Progenitor cell of endocrine pancreas (in vitro differentiated cells): ENCODE results near the gene OXA1L. TPM values are rescaled to one million over a fixed set of nuclear protein-coding genes. Genes with fewer than 3 reads are reported as not detected.

Experiments used
- DNase-seq: peaks from one replicate; pipeline ENCODE4 v3.0.0; 2021; ENCODE audit warnings: low spot score; ENCODE audit not compliant: unreplicated experiment
- H3K27ac Mint-ChIP-seq: 2 replicates; pipeline ENCODE4 v1.8.0; 2021; ENCODE audit warnings: mild to moderate bottlenecking, moderate library complexity, mixed read lengths
- H3K27me3 Mint-ChIP-seq: 2 replicates; pipeline ENCODE4 v1.8.0; 2021; ENCODE audit warnings: mixed read lengths
- H3K36me3 Mint-ChIP-seq: 2 replicates; pipeline ENCODE4 v1.8.0; 2022; ENCODE audit warnings: mixed read lengths; ENCODE audit not compliant: insufficient read depth
- H3K4me1 Mint-ChIP-seq: 2 replicates; pipeline ENCODE4 v1.8.0; 2021; ENCODE audit warnings: low read depth, mixed read lengths
- H3K4me3 Mint-ChIP-seq: 2 replicates; pipeline ENCODE4 v1.8.0; 2021; ENCODE audit warnings: low read depth, mild to moderate bottlenecking, moderate library complexity, mixed read lengths
- H3K9me3 Mint-ChIP-seq: 2 replicates; pipeline ENCODE4 v1.8.0; 2021; ENCODE audit warnings: low read depth, mixed read lengths
- total RNA-seq: library from RNA; stranded (reverse); gene quantifications from 2 replicates; pipeline ENCODE4 v1.2.1, GENCODE V29; 2021
- TF ChIP-seq, protein P1 (sequence below): fragments of 200-600 bp; sonication (generic); IDR thresholded peaks from one replicate; pipeline ENCODE4 v1.5.0; 2021; ENCODE audit warnings: antibody characterized with exemption, mild to moderate bottlenecking; ENCODE audit not compliant: unreplicated experiment

OXA1L gene
- total RNA-seq, 1 donor from 2014 or later: 114 TPM

DNA sequence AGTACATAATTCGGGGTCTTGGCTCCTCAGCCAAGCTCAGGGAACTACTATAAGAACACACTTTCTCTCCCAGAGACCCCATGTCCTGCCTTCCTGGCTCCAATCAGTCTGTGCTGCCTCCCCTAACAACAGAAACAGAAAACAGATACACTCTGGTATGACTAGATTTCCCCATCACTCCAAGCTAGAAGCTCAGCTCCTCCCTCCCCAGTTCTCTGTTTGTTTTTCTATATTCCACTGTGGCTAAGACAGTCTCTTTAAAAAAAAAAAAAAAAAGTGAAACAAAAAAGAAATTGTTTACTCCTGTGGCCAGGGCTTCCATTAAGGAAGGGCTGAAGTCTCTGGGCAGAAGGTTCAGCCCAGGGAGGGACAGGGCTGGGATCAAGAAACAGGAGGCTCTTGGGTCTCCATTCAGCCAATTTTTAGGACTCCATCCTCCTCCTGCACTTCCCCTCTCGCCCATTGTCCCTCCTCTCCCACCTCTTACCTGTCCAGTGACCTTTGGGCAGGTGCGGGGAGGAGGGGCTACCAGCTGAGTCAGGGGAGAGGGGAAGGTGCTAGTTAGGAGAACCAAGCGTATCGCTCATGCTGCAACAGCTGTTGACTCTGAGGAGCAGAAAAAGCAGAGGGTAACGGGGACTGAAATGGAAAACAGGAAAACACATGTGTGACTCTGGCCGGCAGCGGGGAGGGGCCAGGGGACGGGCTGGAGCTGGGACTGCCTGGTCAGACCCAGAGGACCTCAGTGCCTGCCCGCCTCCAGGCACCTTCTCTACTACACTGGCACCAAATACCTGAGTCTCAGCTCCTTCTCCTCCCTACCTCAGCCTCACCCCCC lies 52.9 kb downstream of the OXA1L start:
- Mint-ChIP-seq H3K9me3 (no peaks in the 10 kb centered on the region), H3K27me3 (no peaks in the 10 kb centered on the region), H3K36me3 (no peaks in the 10 kb centered on the region), H3K27ac (peak overlapping the region; percentile 95), H3K4me1 (peaks cover 51% of the 10 kb centered on the region), H3K4me3 (peak overlapping the region; percentile 54)
- TF ChIP-seq, protein P1, sequence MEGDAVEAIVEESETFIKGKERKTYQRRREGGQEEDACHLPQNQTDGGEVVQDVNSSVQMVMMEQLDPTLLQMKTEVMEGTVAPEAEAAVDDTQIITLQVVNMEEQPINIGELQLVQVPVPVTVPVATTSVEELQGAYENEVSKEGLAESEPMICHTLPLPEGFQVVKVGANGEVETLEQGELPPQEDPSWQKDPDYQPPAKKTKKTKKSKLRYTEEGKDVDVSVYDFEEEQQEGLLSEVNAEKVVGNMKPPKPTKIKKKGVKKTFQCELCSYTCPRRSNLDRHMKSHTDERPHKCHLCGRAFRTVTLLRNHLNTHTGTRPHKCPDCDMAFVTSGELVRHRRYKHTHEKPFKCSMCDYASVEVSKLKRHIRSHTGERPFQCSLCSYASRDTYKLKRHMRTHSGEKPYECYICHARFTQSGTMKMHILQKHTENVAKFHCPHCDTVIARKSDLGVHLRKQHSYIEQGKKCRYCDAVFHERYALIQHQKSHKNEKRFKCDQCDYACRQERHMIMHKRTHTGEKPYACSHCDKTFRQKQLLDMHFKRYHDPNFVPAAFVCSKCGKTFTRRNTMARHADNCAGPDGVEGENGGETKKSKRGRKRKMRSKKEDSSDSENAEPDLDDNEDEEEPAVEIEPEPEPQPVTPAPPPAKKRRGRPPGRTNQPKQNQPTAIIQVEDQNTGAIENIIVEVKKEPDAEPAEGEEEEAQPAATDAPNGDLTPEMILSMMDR: no peak
- no peak for DNase-seq

DNA sequence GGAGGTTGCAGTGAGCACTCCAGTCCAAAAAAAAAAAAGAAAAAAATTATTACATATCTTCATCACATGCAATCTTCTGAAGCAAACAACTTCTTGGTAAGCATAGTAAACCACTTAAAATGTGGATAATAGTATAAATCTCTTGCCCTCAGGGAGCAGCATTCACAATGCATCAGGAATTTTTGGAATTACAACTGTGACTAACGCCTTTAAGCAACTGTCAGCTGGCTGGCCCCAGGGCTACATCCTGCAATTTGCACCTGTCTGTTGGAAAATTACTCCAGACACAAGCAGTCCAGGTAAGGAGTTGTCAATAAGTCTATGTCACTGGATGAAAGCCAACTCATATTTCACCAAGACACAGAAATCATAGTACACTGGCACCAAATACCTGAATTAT lies 54.2 kb downstream of the OXA1L start:
- Mint-ChIP-seq H3K27ac (peak overlapping the region; percentile 92), H3K36me3 (no peaks in the 10 kb centered on the region), H3K27me3 (no peaks in the 10 kb centered on the region), H3K4me1 (peaks cover 42% of the 10 kb centered on the region), H3K4me3 (no peak overlapping the region), H3K9me3 (no peaks in the 10 kb centered on the region)
- TF ChIP-seq, protein P1: no peak
- DNase-seq: no peak

DNA sequence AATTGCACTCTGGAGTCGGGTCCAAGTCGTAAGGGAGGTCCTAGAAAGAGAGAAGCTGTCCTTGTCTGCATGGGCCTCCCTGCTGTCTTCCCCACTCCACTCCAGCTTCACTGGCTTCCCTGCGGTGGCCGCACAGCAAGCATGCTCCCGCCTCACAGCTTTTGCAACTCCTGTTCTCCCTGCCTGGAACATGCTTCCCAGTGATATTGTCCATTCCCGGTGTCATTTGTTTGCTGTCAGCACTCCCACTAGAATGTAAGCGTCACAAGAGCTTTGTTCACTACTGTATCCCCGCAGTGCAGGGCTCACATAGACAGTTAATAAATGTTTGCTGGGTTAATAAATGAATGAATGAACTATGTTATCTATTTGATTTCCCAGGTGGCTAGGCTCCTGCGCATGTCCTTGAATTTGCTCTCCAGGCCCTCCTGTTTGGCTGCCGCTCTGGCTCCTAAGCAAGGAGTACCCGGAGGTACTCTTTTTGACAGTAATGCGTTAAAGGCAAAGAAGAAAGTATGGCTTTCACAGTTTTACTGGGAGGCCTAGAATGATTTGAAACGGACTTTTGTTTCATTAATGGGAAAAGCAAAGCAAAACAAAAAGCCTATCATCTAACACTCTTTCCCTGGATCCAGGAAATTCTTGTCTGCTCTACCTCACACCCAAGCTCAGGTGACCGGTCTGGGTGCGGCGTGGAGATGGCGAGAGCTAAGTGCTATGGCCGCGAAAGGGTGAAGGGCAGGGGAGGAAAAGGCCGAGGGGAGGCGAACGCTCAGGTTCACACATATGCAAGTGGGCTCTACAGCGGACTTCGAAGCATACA lies 54.9 kb downstream of the OXA1L start:
- H3K9me3 Mint-ChIP-seq: no peaks in the 10 kb centered on the region
- H3K4me3 Mint-ChIP-seq: peak overlapping the region; percentile 62
- no peaks in the 10 kb centered on the region for H3K27me3 Mint-ChIP-seq
- H3K36me3 Mint-ChIP-seq: no peaks in the 10 kb centered on the region
- no peak for DNase-seq
- H3K27ac Mint-ChIP-seq: peak overlapping the region; percentile 92
- H3K4me1 Mint-ChIP-seq: peaks cover 39% of the 10 kb centered on the region
- TF ChIP-seq, protein P1: no peak

DNA sequence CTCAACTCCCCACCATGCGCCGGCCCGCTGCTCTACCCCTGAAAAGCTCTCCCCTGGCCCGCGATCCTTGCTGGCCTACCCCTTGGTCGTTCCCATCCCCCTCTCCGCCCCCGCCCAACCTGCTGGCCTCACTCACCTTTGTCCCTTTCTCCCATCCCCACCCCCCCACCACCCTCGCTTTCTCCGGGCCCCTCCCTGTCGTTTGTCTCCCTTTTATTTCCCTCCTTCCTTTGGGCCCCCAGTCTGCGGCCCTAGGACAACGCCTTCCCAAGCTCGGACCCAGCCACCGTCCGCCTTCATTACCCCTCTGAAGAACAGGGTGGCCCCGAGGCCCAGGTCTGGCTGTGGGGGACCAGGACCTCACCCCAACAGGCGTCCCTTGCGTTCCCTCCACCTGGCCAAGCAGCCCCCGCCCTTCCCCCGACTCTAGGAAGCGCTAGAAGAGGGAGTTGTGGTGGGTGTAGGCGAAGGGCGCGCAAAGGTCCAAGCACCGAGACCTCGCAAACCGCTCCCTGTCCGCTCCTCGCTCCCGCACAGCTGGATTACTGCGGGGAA lies 55.6 kb downstream of the OXA1L start:
- TF ChIP-seq, protein P1: no peak
- Mint-ChIP-seq H3K4me3 (peak overlapping the region; percentile 62), H3K27me3 (no peaks in the 10 kb centered on the region), H3K4me1 (peaks cover 39% of the 10 kb centered on the region), H3K9me3 (no peaks in the 10 kb centered on the region), H3K36me3 (no peaks in the 10 kb centered on the region), H3K27ac (peak overlapping the region; percentile 92)
- DNase-seq: peak; percentile 20

Other genes starting within 250 kb of the OXA1L start
- gene DAD1, start 177.5 kb upstream of the OXA1L start, total RNA-seq: 149 and 150 TPM in 2 replicates
- 25.6 and 30.5 TPM in 2 replicates for gene ABHD4, start 168.4 kb upstream of the OXA1L start, total RNA-seq
- not detected in 2 replicates for gene OR6J1, start 122.3 kb upstream of the OXA1L start, total RNA-seq
- gene SLC7A7, start 48.7 kb downstream of the OXA1L start, total RNA-seq: 6.7 and 7.7 TPM in 2 replicates
- 113 and 121 TPM in 2 replicates for gene MRPL52, start 63.2 kb downstream of the OXA1L start, total RNA-seq
- 198 and 209 TPM in 2 replicates for gene MMP14, start 69.9 kb downstream of the OXA1L start, total RNA-seq
- 39.8 and 43.1 TPM in 2 replicates for gene LRP10, start 105.1 kb downstream of the OXA1L start, total RNA-seq
- gene REM2, start 116.5 kb downstream of the OXA1L start, total RNA-seq: 10.0 and 11.3 TPM in 2 replicates
- gene RBM23, start 152.5 kb downstream of the OXA1L start, total RNA-seq: 110 and 118 TPM in 2 replicates
- gene PRMT5, start 162.7 kb downstream of the OXA1L start, total RNA-seq: 104 and 111 TPM in 2 replicates
- gene HAUS4, start 190.4 kb downstream of the OXA1L start, total RNA-seq: 36.6 and 39.1 TPM in 2 replicates
- 97.1 and 104 TPM in 2 replicates for gene AJUBA, start 215.9 kb downstream of the OXA1L start, total RNA-seq
- gene C14orf93, start 243.5 kb downstream of the OXA1L start, total RNA-seq: 14.4 and 15.4 TPM in 2 replicates